HG02885 (cell line): ENCODE results near the gene ADGRA3.
"Not testable (repeated sequence)": the region's sequence is repeated elsewhere in the genome, so short reads cannot be mapped to it uniquely, and the experiment has no call there.

Experiments used
- ATAC-seq: cut with Tn5 transposase; IDR thresholded peaks from one replicate; pipeline ENCODE4 v1.9.1; 2021; ENCODE audit warnings: mild to moderate bottlenecking; ENCODE audit not compliant: unreplicated experiment, poor library complexity

Gene ADGRA3

GRCh38 chr4:22385611-22386011 is 130.3 kb downstream of the ADGRA3 start:
- no peak for ATAC-seq

- no peak for ATAC-seq
Observed at GRCh38 chr4:22384154-22384553, 131.7 kb downstream of the ADGRA3 start.

GRCh38 chr4:22382216-22382615 is 133.7 kb downstream of the ADGRA3 start:
- not testable (repeated sequence) for ATAC-seq

GRCh38 chr4:22372986-22373385 is 142.9 kb downstream of the ADGRA3 start:
- ATAC-seq, result no peak

- ATAC-seq, result no peak
Observed at GRCh38 chr4:22369901-22370562, 145.8 kb downstream of the ADGRA3 start.

GRCh38 chr4:22363787-22364186 is 152.1 kb downstream of the ADGRA3 start:
- ATAC-seq, result no peak

GRCh38 chr4:22363036-22363435 is 152.8 kb downstream of the ADGRA3 start:
- no peak for ATAC-seq

- no peak for ATAC-seq
Observed at GRCh38 chr4:22356987-22357596, 158.8 kb downstream of the ADGRA3 start.

- no peak for ATAC-seq
Observed at GRCh38 chr4:22348410-22348809, 167.5 kb downstream of the ADGRA3 start.

- ATAC-seq, result no peak
Observed at GRCh38 chr4:22345678-22346077, 170.2 kb downstream of the ADGRA3 start.

- no peak for ATAC-seq
Observed at GRCh38 chr4:22345055-22345454, 170.8 kb downstream of the ADGRA3 start.

- no peak for ATAC-seq
Observed at GRCh38 chr4:22343606-22344005, 172.3 kb downstream of the ADGRA3 start.

- no peak for ATAC-seq
Observed at GRCh38 chr4:22339491-22339890, 176.4 kb downstream of the ADGRA3 start.

- ATAC-seq, result no peak
Observed at GRCh38 chr4:22338796-22339195, 177.1 kb downstream of the ADGRA3 start.
